Fibroblast of upper back skin (primary cell): ENCODE results near the gene RBM33.

Experiments
- DNase-seq: peaks from one replicate; pipeline ENCODE4 v3.0.0-alpha.2; 2013

The RBM33 gene

GRCh38 chr7:155800301-155800700 lies 155.8 kb downstream of the RBM33 start:
- no peak for DNase-seq

GRCh38 chr7:155800741-155801267 lies 156.3 kb downstream of the RBM33 start:
- DNase-seq, result no peak

- no peak for DNase-seq
Observed at GRCh38 chr7:155802291-155802690, 157.8 kb downstream of the RBM33 start.

- no peak for DNase-seq
Observed at GRCh38 chr7:155802906-155803417, 158.5 kb downstream of the RBM33 start.

GRCh38 chr7:155803418-155804376 lies 159.2 kb downstream of the RBM33 start:
- DNase-seq, result no peak

- no peak for DNase-seq
Observed at GRCh38 chr7:155804431-155804831, 160.0 kb downstream of the RBM33 start.

- peak; percentile 54 for DNase-seq
Observed at GRCh38 chr7:155804897-155805825, 160.7 kb downstream of the RBM33 start.

GRCh38 chr7:155805826-155806095 lies 161.3 kb downstream of the RBM33 start:
- no peak for DNase-seq

- no peak for DNase-seq
Observed at GRCh38 chr7:155806096-155806871, 161.8 kb downstream of the RBM33 start.

- no peak for DNase-seq
Observed at GRCh38 chr7:155807065-155807671, 162.7 kb downstream of the RBM33 start.

GRCh38 chr7:155807789-155808548 lies 163.5 kb downstream of the RBM33 start:
- no peak for DNase-seq

- no peak for DNase-seq
Observed at GRCh38 chr7:155808549-155809331, 164.3 kb downstream of the RBM33 start.

GRCh38 chr7:155809332-155809946 lies 165.0 kb downstream of the RBM33 start:
- no peak for DNase-seq

GRCh38 chr7:155809947-155810769 lies 165.7 kb downstream of the RBM33 start:
- no peak for DNase-seq

- DNase-seq, result no peak
Observed at GRCh38 chr7:155810770-155811559, 166.5 kb downstream of the RBM33 start.

- no peak for DNase-seq
Observed at GRCh38 chr7:155811560-155811894, 167.1 kb downstream of the RBM33 start.

- no peak for DNase-seq
Observed at GRCh38 chr7:155811895-155812761, 167.7 kb downstream of the RBM33 start, which contains the start of gene SHH. Gene SHH (minus strand): TSS chr7:155812463. CDS start chr7:155812122, 341 bp downstream.
